Measurements from ENCODE around the gene CMC2. TPM values are rescaled to one million over a fixed set of nuclear protein-coding genes. Genes with fewer than 3 reads are reported as not detected.

Gene CMC2
- total RNA-seq, 1 experiment from 2014 or later, result 64.2 TPM

DNA sequence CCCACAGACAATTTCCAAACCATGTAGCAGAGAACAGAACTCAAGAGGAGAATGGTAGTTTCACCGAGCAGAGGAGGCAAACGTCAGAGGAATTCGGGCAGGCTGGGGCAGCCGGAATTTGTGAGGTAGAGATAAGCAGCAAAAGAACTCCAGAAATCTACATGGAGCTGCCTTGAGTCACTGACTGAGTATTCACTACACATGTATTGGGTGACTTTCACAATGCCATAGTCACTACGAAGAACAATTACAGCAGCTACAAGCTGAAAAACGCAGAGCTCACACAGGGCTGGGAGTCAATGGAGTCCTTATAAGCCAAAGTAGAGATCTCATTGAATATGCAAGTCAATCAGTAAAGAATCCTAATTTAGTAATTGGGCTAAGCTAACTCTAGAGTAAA, 13.4 kb downstream of the CMC2 start:
- H2BK20ac ChIP-seq (ENCODE audit: low read depth, low read length, poor library complexity, severe bottlenecking), result no peak overlapping the region
- no CpG with 5 or more reads among the region's 6 CpGs for WGBS (ENCODE audit: extremely low coverage, insufficient read length, low lambda C conversion rate)
- H3K27me3 Mint-ChIP-seq (ENCODE audit: low read depth), result no peaks in the 10 kb centered on the region; the same call in 1 of the 2 replicates
- H2BK12ac ChIP-seq (ENCODE audit: insufficient read length, low read depth, low read length), result no peak overlapping the region
- no peak overlapping the region for H4K5ac ChIP-seq (ENCODE audit: insufficient read length, low read depth, low read length)
- no peak overlapping the region for H3K56ac ChIP-seq (ENCODE audit: insufficient read length, low read depth, low read length)
- no peak overlapping the region for H3T11ph ChIP-seq (ENCODE audit: low read length)
- no peaks in the 10 kb centered on the region for H3K9me3 Mint-ChIP-seq
- H3K4me3 Mint-ChIP-seq, result no peak overlapping the region
- H3K9ac ChIP-seq (ENCODE audit: extremely low read depth, insufficient read length, low read length), result no peak overlapping the region
- H3K23ac ChIP-seq (ENCODE audit: insufficient read length, low read depth, low read length), result no peak overlapping the region
- no peaks in the 10 kb centered on the region for H3K9me3 ChIP-seq (ENCODE audit: control insufficient read depth, low read depth, low read length)
- H3K4me1 ChIP-seq (ENCODE audit: insufficient read depth, low read length), result no peaks in the 10 kb centered on the region
- H3K27ac Mint-ChIP-seq, result peak overlapping the region in 1 of 3 experiments; percentile 13; a peak in 1 of 7 replicates
- no peak overlapping the region for H4K91ac ChIP-seq (ENCODE audit: insufficient read length, low read depth, low read length)
- H2BK5ac ChIP-seq (ENCODE audit: insufficient read length, low read length), result no peak overlapping the region
- H3K4me2 ChIP-seq (ENCODE audit: insufficient read depth, insufficient read length, low read length), result no peak overlapping the region
- H3K79me1 ChIP-seq (ENCODE audit: insufficient read depth, low read depth, low read length, poor library complexity, severe bottlenecking), result peaks cover 5% of the 10 kb centered on the region
- TF ChIP-seq, protein P1, sequence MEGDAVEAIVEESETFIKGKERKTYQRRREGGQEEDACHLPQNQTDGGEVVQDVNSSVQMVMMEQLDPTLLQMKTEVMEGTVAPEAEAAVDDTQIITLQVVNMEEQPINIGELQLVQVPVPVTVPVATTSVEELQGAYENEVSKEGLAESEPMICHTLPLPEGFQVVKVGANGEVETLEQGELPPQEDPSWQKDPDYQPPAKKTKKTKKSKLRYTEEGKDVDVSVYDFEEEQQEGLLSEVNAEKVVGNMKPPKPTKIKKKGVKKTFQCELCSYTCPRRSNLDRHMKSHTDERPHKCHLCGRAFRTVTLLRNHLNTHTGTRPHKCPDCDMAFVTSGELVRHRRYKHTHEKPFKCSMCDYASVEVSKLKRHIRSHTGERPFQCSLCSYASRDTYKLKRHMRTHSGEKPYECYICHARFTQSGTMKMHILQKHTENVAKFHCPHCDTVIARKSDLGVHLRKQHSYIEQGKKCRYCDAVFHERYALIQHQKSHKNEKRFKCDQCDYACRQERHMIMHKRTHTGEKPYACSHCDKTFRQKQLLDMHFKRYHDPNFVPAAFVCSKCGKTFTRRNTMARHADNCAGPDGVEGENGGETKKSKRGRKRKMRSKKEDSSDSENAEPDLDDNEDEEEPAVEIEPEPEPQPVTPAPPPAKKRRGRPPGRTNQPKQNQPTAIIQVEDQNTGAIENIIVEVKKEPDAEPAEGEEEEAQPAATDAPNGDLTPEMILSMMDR (conservative IDR thresholded peaks at IDR 0.05), result no peak
- no peak overlapping the region for H2AK5ac ChIP-seq (ENCODE audit: insufficient read length, low read length)
- no peak overlapping the region for H2BK15ac ChIP-seq (ENCODE audit: low read depth, low read length)
- H4K8ac ChIP-seq (replicated peaks; ENCODE audit: insufficient read length, low read depth, low read length), result no peak overlapping the region
- no peaks in the 10 kb centered on the region; the same call in 1 of the 2 replicates for H3K79me2 ChIP-seq (ENCODE audit: insufficient read depth, low read length)
- no peak overlapping the region for H3K27ac ChIP-seq (ENCODE audit: insufficient read length, low read depth, low read length)
- H2AFZ ChIP-seq (ENCODE audit: low read length), result no peak overlapping the region
- H3K14ac ChIP-seq (ENCODE audit: insufficient read depth, low read length), result no peak overlapping the region
- H3K36me3 Mint-ChIP-seq (ENCODE audit: insufficient read depth in 1 of 3, low read depth in 3 of 3), result peaks cover 3 to 14% (median 4%) of the 10 kb centered on the region in 3 experiments; a peak in 5 of 7 replicates
- H3K4ac ChIP-seq (ENCODE audit: low read depth, low read length), result no peak overlapping the region
- peaks cover 4 to 9% of the 10 kb centered on the region in 2 experiments for H3K4me1 Mint-ChIP-seq
- H4K20me1 ChIP-seq (ENCODE audit: control insufficient read depth, insufficient read depth, insufficient read length), result no peaks in the 10 kb centered on the region
- no peaks in the 10 kb centered on the region for H3K23me2 ChIP-seq (ENCODE audit: insufficient read length, low read depth, low read length, poor library complexity, severe bottlenecking)
- no peak overlapping the region for H2BK120ac ChIP-seq (ENCODE audit: low read depth, low read length, poor library complexity, severe bottlenecking)
- H3K27me3 ChIP-seq (ENCODE audit: insufficient read depth, low read length), result no peaks in the 10 kb centered on the region
- H3K18ac ChIP-seq (ENCODE audit: insufficient read length, low read depth, low read length), result no peak overlapping the region
- no peak for DNase-seq
